ENCODE measurements around the gene PTH2. TPM values are rescaled to one million over a fixed set of nuclear protein-coding genes. Genes with fewer than 3 reads are reported as not detected.

Gene PTH2
- total RNA-seq, 1 donor from 2014 or later: not detected

- no peaks in the 10 kb centered on the region for H3K36me3 ChIP-seq (ENCODE audit: insufficient read depth, low read length)
- H3K4me3 ChIP-seq (ENCODE audit: insufficient read depth, low read depth, low read length): no peak within 1 kb of the TSS
- H3K9me3 Mint-ChIP-seq (ENCODE audit: unreplicated experiment): peaks cover 3% of the 10 kb centered on the region
- peaks cover 5% of the 10 kb centered on the region for H3K4me1 Mint-ChIP-seq (ENCODE audit: low read depth, unreplicated experiment)
- no peaks in the 10 kb centered on the region for H3K79me2 ChIP-seq (ENCODE audit: insufficient read depth, low read length)
- no peaks in the 10 kb centered on the region for H3K9me3 ChIP-seq (ENCODE audit: insufficient read depth, low read depth, low read length)
- no peak within 1 kb of the TSS for H3K27ac ChIP-seq (ENCODE audit: low read depth, low read length)
- TF ChIP-seq CTCF (IDR thresholded peaks at IDR 0.05; ENCODE audit: insufficient read depth, low read depth, low read length): no peak
- TF ChIP-seq EZH2 (IDR thresholded peaks at IDR 0.05; ENCODE audit: insufficient read depth, low read length): no peak
- no peak within 1 kb of the TSS for H3K4me3 Mint-ChIP-seq (ENCODE audit: unreplicated experiment)
- peaks cover 4% of the 10 kb centered on the region for H3K4me1 ChIP-seq (ENCODE audit: insufficient read depth, low read length)
- DNase-seq (ENCODE audit: low read depth) (no peak), FAIRE-seq (no peak)
- peaks cover 88% of the 10 kb centered on the region for H3K27me3 Mint-ChIP-seq (ENCODE audit: low read depth, unreplicated experiment)
- peaks cover 94% of the 10 kb centered on the region for H3K27me3 ChIP-seq (ENCODE audit: insufficient read depth, low read length)
- peaks cover 7% of the 10 kb centered on the region for H4K20me1 ChIP-seq (ENCODE audit: insufficient read depth, low read length)
- no peak within 1 kb of the TSS for H3K4me2 ChIP-seq (ENCODE audit: low read length)
- no peak within 1 kb of the TSS for H2AFZ ChIP-seq (ENCODE audit: low read depth, low read length)
- H3K9ac ChIP-seq (ENCODE audit: low read length): no peak within 1 kb of the TSS
- H3K27ac Mint-ChIP-seq (ENCODE audit: unreplicated experiment): no peak within 1 kb of the TSS
- H3K36me3 Mint-ChIP-seq (ENCODE audit: low read depth, unreplicated experiment): peaks cover 3% of the 10 kb centered on the region
Observed at GRCh38 chr19:49425178-49425577, 1.9 kb upstream of the PTH2 start, which contains the start of gene GFY. GFY (plus strand) TSS chr19:49425388; CDS start chr19:49426431, 1,043 bp downstream.

GRCh38 chr19:49423985-49424303 is 703 bp upstream of the PTH2 start:
- Histone ChIP-seq H3K9ac (ENCODE audit: low read length) (no peak overlapping the region), H2AFZ (ENCODE audit: low read depth, low read length) (no peak overlapping the region), H4K20me1 (ENCODE audit: insufficient read depth, low read length) (peaks cover 7% of the 10 kb centered on the region), H3K4me1 (ENCODE audit: insufficient read depth, low read length) (peaks cover 4% of the 10 kb centered on the region), H3K79me2 (ENCODE audit: insufficient read depth, low read length) (no peaks in the 10 kb centered on the region), H3K36me3 (ENCODE audit: insufficient read depth, low read length) (no peaks in the 10 kb centered on the region), H3K27me3 (ENCODE audit: insufficient read depth, low read length) (peaks cover 93% of the 10 kb centered on the region), H3K4me2 (ENCODE audit: low read length) (peak overlapping the region; percentile 62), H3K27ac (ENCODE audit: low read depth, low read length) (no peak overlapping the region), H3K4me3 (ENCODE audit: insufficient read depth, low read depth, low read length) (no peak overlapping the region), H3K9me3 (ENCODE audit: insufficient read depth, low read depth, low read length) (no peaks in the 10 kb centered on the region)
- no peak for FAIRE-seq
- H3K9me3 Mint-ChIP-seq (ENCODE audit: unreplicated experiment): peaks cover 3% of the 10 kb centered on the region
- H3K36me3 Mint-ChIP-seq (ENCODE audit: low read depth, unreplicated experiment): peaks cover 3% of the 10 kb centered on the region
- TF ChIP-seq EZH2 (IDR thresholded peaks at IDR 0.05; ENCODE audit: insufficient read depth, low read length): no peak
- TF ChIP-seq CTCF (IDR thresholded peaks at IDR 0.05; ENCODE audit: insufficient read depth, low read depth, low read length): no peak
- H3K4me1 Mint-ChIP-seq (ENCODE audit: low read depth, unreplicated experiment): peaks cover 5% of the 10 kb centered on the region
- H3K27ac Mint-ChIP-seq (ENCODE audit: unreplicated experiment): no peak overlapping the region
- H3K4me3 Mint-ChIP-seq (ENCODE audit: unreplicated experiment): no peak overlapping the region
- no peak for DNase-seq (ENCODE audit: low read depth)
- peaks cover 90% of the 10 kb centered on the region for H3K27me3 Mint-ChIP-seq (ENCODE audit: low read depth, unreplicated experiment)

- peaks cover 7% of the 10 kb centered on the region for H4K20me1 ChIP-seq (ENCODE audit: insufficient read depth, low read length)
- no peak for TF ChIP-seq CTCF (IDR thresholded peaks at IDR 0.05; ENCODE audit: insufficient read depth, low read depth, low read length)
- TF ChIP-seq EZH2 (IDR thresholded peaks at IDR 0.05; ENCODE audit: insufficient read depth, low read length): peak; percentile 75
- H3K36me3 Mint-ChIP-seq (ENCODE audit: low read depth, unreplicated experiment): peaks cover 3% of the 10 kb centered on the region
- no peak overlapping the region for H3K9ac ChIP-seq (ENCODE audit: low read length)
- FAIRE-seq (no peak), DNase-seq (ENCODE audit: low read depth) (no peak)
- no peak overlapping the region for H3K4me3 ChIP-seq (ENCODE audit: insufficient read depth, low read depth, low read length)
- H3K4me3 Mint-ChIP-seq (ENCODE audit: unreplicated experiment): peak overlapping the region; percentile 72
- H3K9me3 Mint-ChIP-seq (ENCODE audit: unreplicated experiment): peaks cover 3% of the 10 kb centered on the region
- peak overlapping the region; percentile 25 for H3K4me2 ChIP-seq (ENCODE audit: low read length)
- peaks cover 4% of the 10 kb centered on the region for H3K4me1 Mint-ChIP-seq (ENCODE audit: low read depth, unreplicated experiment)
- no peaks in the 10 kb centered on the region for H3K36me3 ChIP-seq (ENCODE audit: insufficient read depth, low read length)
- H3K27me3 ChIP-seq (ENCODE audit: insufficient read depth, low read length): peaks cover 93% of the 10 kb centered on the region
- peak overlapping the region; percentile 18 for H2AFZ ChIP-seq (ENCODE audit: low read depth, low read length)
- peaks cover 4% of the 10 kb centered on the region for H3K4me1 ChIP-seq (ENCODE audit: insufficient read depth, low read length)
- peaks cover 90% of the 10 kb centered on the region for H3K27me3 Mint-ChIP-seq (ENCODE audit: low read depth, unreplicated experiment)
- no peaks in the 10 kb centered on the region for H3K79me2 ChIP-seq (ENCODE audit: insufficient read depth, low read length)
- no peak overlapping the region for H3K27ac Mint-ChIP-seq (ENCODE audit: unreplicated experiment)
- no peaks in the 10 kb centered on the region for H3K9me3 ChIP-seq (ENCODE audit: insufficient read depth, low read depth, low read length)
- no peak overlapping the region for H3K27ac ChIP-seq (ENCODE audit: low read depth, low read length)
Observed at GRCh38 chr19:49422407-49423070, 702 bp downstream of the PTH2 start.
